Measurements from ENCODE around the gene MFGE8.
A peak's percentile ranks its signal among the peaks of the same experiment; 100 is the strongest.

The MFGE8 gene

GRCh38 chr15:88881775-88882174, 31.4 kb downstream of the MFGE8 start:
- Histone ChIP-seq H3K9me3 (ENCODE audit: severe bottlenecking) (no peaks in the 10 kb centered on the region), H3K27me3 (ENCODE audit: insufficient read depth, low read depth, severe bottlenecking) (no peaks in the 10 kb centered on the region), H3K4me3 (ENCODE audit: low read depth, low read length) (no peak overlapping the region), H3K36me3 (no peaks in the 10 kb centered on the region), H3K27ac (no peak overlapping the region)
- TF ChIP-seq CTCF (IDR thresholded peaks at IDR 0.05; ENCODE audit: low read depth, low read length) = no peak
- no peak for DNase-seq

- no peak for TF ChIP-seq CTCF (IDR thresholded peaks at IDR 0.05; ENCODE audit: low read depth, low read length)
- Histone ChIP-seq H3K27ac (no peak overlapping the region), H3K36me3 (no peaks in the 10 kb centered on the region), H3K9me3 (ENCODE audit: severe bottlenecking) (no peaks in the 10 kb centered on the region), H3K4me3 (ENCODE audit: low read depth, low read length) (no peak overlapping the region), H3K27me3 (ENCODE audit: insufficient read depth, low read depth, severe bottlenecking) (no peaks in the 10 kb centered on the region)
- no peak for DNase-seq
Measured at GRCh38 chr15:88880944-88881740, 32.0 kb downstream of the MFGE8 start.

- Histone ChIP-seq H3K36me3 (no peaks in the 10 kb centered on the region), H3K27ac (no peak overlapping the region), H3K9me3 (ENCODE audit: severe bottlenecking) (no peaks in the 10 kb centered on the region), H3K4me3 (ENCODE audit: low read depth, low read length) (no peak overlapping the region), H3K27me3 (ENCODE audit: insufficient read depth, low read depth, severe bottlenecking) (no peaks in the 10 kb centered on the region)
- peak; percentile 94 for TF ChIP-seq CTCF (IDR thresholded peaks at IDR 0.05; ENCODE audit: low read depth, low read length)
- DNase-seq = peak; percentile 81
Measured at GRCh38 chr15:88878720-88879184, 34.4 kb downstream of the MFGE8 start.

GRCh38 chr15:88877906-88878305, 35.3 kb downstream of the MFGE8 start:
- no peak for TF ChIP-seq CTCF (IDR thresholded peaks at IDR 0.05; ENCODE audit: low read depth, low read length)
- no peak for DNase-seq
- no peaks in the 10 kb centered on the region for H3K9me3 ChIP-seq (ENCODE audit: severe bottlenecking)
- no peaks in the 10 kb centered on the region for H3K27me3 ChIP-seq (ENCODE audit: insufficient read depth, low read depth, severe bottlenecking)
- H3K27ac ChIP-seq = no peak overlapping the region
- H3K36me3 ChIP-seq = no peaks in the 10 kb centered on the region
- no peak overlapping the region for H3K4me3 ChIP-seq (ENCODE audit: low read depth, low read length)

GRCh38 chr15:88877415-88877814, 35.8 kb downstream of the MFGE8 start:
- Histone ChIP-seq H3K36me3 (no peaks in the 10 kb centered on the region), H3K4me3 (ENCODE audit: low read depth, low read length) (no peak overlapping the region), H3K27ac (no peak overlapping the region), H3K9me3 (ENCODE audit: severe bottlenecking) (no peaks in the 10 kb centered on the region), H3K27me3 (ENCODE audit: insufficient read depth, low read depth, severe bottlenecking) (no peaks in the 10 kb centered on the region)
- no peak for DNase-seq
- no peak for TF ChIP-seq CTCF (IDR thresholded peaks at IDR 0.05; ENCODE audit: low read depth, low read length)

GRCh38 chr15:88876573-88876972, 36.6 kb downstream of the MFGE8 start:
- no peaks in the 10 kb centered on the region for H3K36me3 ChIP-seq
- TF ChIP-seq CTCF (IDR thresholded peaks at IDR 0.05; ENCODE audit: low read depth, low read length) = no peak
- H3K4me3 ChIP-seq (ENCODE audit: low read depth, low read length) = no peak overlapping the region
- DNase-seq = no peak
- H3K9me3 ChIP-seq (ENCODE audit: severe bottlenecking) = no peaks in the 10 kb centered on the region
- no peak overlapping the region for H3K27ac ChIP-seq
- no peaks in the 10 kb centered on the region for H3K27me3 ChIP-seq (ENCODE audit: insufficient read depth, low read depth, severe bottlenecking)

Data from WERI-Rb-1 (cell line).